Activated naive CD4-positive, alpha-beta T cell treated with anti-CD3 and anti-CD28 coated beads, Interleukin-2, amount 10 ng/mL, durations not matched to agents 7 days and 5 days (primary cell): ENCODE results near the gene GMEB2.

Source experiments
- CTCF ChIA-PET: fragments of 350-600 bp; sonication (Branson Sonifier 250); formaldehyde crosslinking; loops from one replicate; lab custom pipeline; 2021; ENCODE audit warnings: antibody characterized with exemption; lab: Charles Lee
- DNase-seq: peaks from one replicate; pipeline ENCODE4 v3.0.0-alpha.2; 2020
- H3K27ac Mint-ChIP-seq: one replicate; pipeline ENCODE4 v1.8.0; 2021; ENCODE audit warnings: mild to moderate bottlenecking, moderate library complexity, mixed read lengths
- H3K27me3 Mint-ChIP-seq: one replicate; pipeline ENCODE4 v1.8.0; 2021; ENCODE audit warnings: mild to moderate bottlenecking, mixed read lengths
- H3K36me3 Mint-ChIP-seq: one replicate; pipeline ENCODE4 v1.8.0; 2021; ENCODE audit warnings: mixed read lengths
- H3K4me1 Mint-ChIP-seq: one replicate; pipeline ENCODE4 v1.8.0; 2021; ENCODE audit warnings: mixed read lengths
- H3K4me3 Mint-ChIP-seq: one replicate; pipeline ENCODE4 v1.8.0; 2021; ENCODE audit warnings: mild to moderate bottlenecking, moderate library complexity, mixed read lengths
- H3K9me3 Mint-ChIP-seq: one replicate; pipeline ENCODE4 v1.8.0; 2021; ENCODE audit warnings: mixed read lengths

GMEB2 gene

GRCh38 chr20:63556873-63557478 is 69.9 kb downstream of the GMEB2 start:
- Mint-ChIP-seq H3K9me3 (peaks cover 3% of the 10 kb centered on the region), H3K27me3 (peaks cover 57% of the 10 kb centered on the region), H3K4me1 (peaks cover 19% of the 10 kb centered on the region), H3K27ac (no peak overlapping the region), H3K4me3 (no peak overlapping the region), H3K36me3 (peaks cover 8% of the 10 kb centered on the region)
- CTCF ChIA-PET = no interaction called here
- DNase-seq = no peak

DNA sequence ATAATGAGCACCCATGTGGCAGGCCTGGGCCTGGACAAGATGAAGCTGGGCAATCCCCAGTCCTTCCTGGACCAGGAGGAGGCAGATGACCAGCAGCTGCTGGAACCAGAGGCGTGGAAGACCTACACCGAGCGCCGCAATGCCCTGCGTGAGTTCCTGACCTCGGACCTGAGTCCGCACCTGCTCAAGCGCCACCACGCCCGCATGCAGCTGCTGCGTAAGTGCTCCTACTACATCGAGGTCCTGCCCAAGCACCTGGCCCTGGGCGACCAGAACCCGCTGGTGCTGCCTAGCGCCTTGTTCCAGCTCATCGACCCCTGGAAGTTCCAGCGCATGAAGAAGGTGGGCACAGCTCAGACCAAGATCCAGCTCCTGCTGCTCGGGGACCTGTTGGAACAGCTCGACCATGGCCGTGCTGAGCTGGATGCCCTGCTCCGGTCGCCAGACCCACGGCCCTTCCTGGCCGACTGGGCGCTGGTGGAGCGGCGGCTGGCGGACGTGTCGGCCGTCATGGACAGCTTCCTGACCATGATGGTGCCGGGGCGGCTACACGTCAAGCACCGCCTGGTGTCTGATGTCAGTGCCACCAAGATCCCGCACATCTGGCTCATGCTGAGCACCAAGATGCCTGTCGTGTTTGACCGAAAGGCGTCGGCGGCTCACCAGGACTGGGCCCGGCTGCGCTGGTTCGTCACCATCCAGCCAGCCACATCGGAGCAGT is 71.1 kb downstream of the GMEB2 start:
- H3K36me3 Mint-ChIP-seq = peaks cover 8% of the 10 kb centered on the region
- no peak overlapping the region for H3K4me3 Mint-ChIP-seq
- H3K27ac Mint-ChIP-seq = no peak overlapping the region
- H3K9me3 Mint-ChIP-seq = peaks cover 3% of the 10 kb centered on the region
- H3K4me1 Mint-ChIP-seq = peaks cover 22% of the 10 kb centered on the region
- CTCF ChIA-PET = no interaction called here
- no peak for DNase-seq
- H3K27me3 Mint-ChIP-seq = peaks cover 65% of the 10 kb centered on the region

GRCh38 chr20:63554361-63555278 is 72.3 kb downstream of the GMEB2 start:
- H3K27me3 Mint-ChIP-seq = peaks cover 73% of the 10 kb centered on the region
- H3K4me1 Mint-ChIP-seq = peaks cover 22% of the 10 kb centered on the region
- peak overlapping the region; percentile 35 for H3K4me3 Mint-ChIP-seq
- no peaks in the 10 kb centered on the region for H3K9me3 Mint-ChIP-seq
- CTCF ChIA-PET = no interaction called here
- H3K27ac Mint-ChIP-seq = no peak overlapping the region
- no peak for DNase-seq
- H3K36me3 Mint-ChIP-seq = peaks cover 2% of the 10 kb centered on the region

DNA sequence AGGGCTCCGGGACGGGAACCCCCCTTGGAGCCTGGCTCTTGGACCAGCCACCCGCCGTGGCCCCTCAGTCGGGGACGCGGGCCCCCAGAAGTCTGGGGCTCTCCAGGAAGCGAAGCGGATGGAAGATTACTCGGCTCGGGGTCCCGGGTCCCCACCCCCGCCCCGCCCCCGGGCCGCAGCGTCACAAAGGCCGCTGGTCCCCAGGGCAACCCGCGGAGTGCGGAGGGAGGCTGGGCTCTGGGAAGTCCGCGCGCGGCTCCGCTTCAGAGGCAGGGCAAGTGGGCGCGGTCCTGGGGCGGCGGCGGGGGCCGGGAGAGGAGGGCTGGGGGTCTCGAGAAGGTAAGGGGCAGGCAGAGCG is 73.0 kb downstream of the GMEB2 start, which contains the start of gene FNDC11:
FNDC11 (plus strand) TSS at position 227 of the 358 bp plus-strand sequence. CDS start 1,505 bp downstream, outside the sequence.
- CTCF ChIA-PET = no interaction called here
- H3K36me3 Mint-ChIP-seq = no peaks in the 10 kb centered on the region

GRCh38 chr20:63553251-63553932 is 73.5 kb downstream of the GMEB2 start:
- Mint-ChIP-seq H3K27ac (peak overlapping the region; percentile 86), H3K27me3 (peaks cover 86% of the 10 kb centered on the region), H3K9me3 (no peaks in the 10 kb centered on the region), H3K4me3 (peak overlapping the region; percentile 59), H3K36me3 (no peaks in the 10 kb centered on the region), H3K4me1 (peaks cover 21% of the 10 kb centered on the region)
- peak; percentile 88 for DNase-seq
- CTCF ChIA-PET = no interaction called here

More for the DNA sequence above, 73.0 kb downstream of the GMEB2 start, which contains the start of gene FNDC11:
- peak within 1 kb of the TSS; percentile 59 for H3K4me3 Mint-ChIP-seq
- peaks cover 80% of the 10 kb centered on the region for H3K27me3 Mint-ChIP-seq
- peaks cover 21% of the 10 kb centered on the region for H3K4me1 Mint-ChIP-seq
- peak within 1 kb of the TSS; percentile 86 for H3K27ac Mint-ChIP-seq
- peak; percentile 63 for DNase-seq
- no peaks in the 10 kb centered on the region for H3K9me3 Mint-ChIP-seq

GRCh38 chr20:63552481-63553249 is 74.2 kb downstream of the GMEB2 start:
- H3K9me3 Mint-ChIP-seq = no peaks in the 10 kb centered on the region
- DNase-seq = peak; percentile 75
- H3K4me3 Mint-ChIP-seq = peak overlapping the region; percentile 59
- CTCF ChIA-PET = no interaction called here
- H3K27me3 Mint-ChIP-seq = peaks cover 92% of the 10 kb centered on the region
- H3K4me1 Mint-ChIP-seq = peaks cover 21% of the 10 kb centered on the region
- H3K36me3 Mint-ChIP-seq = no peaks in the 10 kb centered on the region
- H3K27ac Mint-ChIP-seq = peak overlapping the region; percentile 86

- CTCF ChIA-PET = interaction anchor here (1.0 kb wide), 1 partner anchor 22 kb away, joined by 3 read pairs; the partner anchor contains the start of gene HELZ2
- peaks cover 21% of the 10 kb centered on the region for H3K4me1 Mint-ChIP-seq
- H3K9me3 Mint-ChIP-seq = no peaks in the 10 kb centered on the region
- no peaks in the 10 kb centered on the region for H3K36me3 Mint-ChIP-seq
- no peak for DNase-seq
- H3K4me3 Mint-ChIP-seq = no peak overlapping the region
- H3K27me3 Mint-ChIP-seq = peaks cover 94% of the 10 kb centered on the region
- H3K27ac Mint-ChIP-seq = no peak overlapping the region
Observed at GRCh38 chr20:63551068-63551467, 75.8 kb downstream of the GMEB2 start.

DNA sequence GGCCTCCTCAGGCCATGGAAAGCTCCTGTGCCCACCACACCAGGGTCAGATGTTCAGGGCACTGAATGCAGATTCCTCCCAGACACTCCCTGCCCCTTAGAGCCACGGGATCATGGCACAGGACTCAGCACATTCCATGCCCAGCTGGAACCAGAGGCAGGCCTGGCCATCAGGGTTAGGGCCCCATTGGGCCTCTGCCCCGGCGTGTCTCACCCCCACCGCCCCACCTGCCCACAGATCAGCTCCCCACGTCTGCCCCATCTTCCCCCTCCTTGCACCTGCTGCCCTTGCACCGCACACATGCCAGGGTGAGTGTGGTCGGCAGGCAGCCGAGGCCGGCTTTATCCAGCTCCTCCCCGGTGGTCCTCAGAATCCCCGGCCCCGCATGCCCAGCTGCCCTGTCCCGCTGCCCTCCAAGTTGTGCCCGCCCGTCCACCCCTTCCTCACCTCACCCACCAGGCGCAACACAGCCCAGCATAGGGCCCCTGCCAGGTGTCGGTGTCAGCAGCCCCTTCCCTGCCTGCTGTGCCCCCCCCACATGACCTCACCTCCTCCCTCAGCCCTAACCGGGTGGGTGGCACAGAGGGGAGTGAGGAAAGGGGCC is 77.1 kb downstream of the GMEB2 start:
- no peak overlapping the region for H3K27ac Mint-ChIP-seq
- CTCF ChIA-PET = interaction anchor here (1.0 kb wide), 1 partner anchor 24 kb away, joined by 3 read pairs; the partner anchor contains the start of gene HELZ2
- H3K4me3 Mint-ChIP-seq = no peak overlapping the region
- DNase-seq = no peak
- H3K4me1 Mint-ChIP-seq = peaks cover 21% of the 10 kb centered on the region
- H3K9me3 Mint-ChIP-seq = no peaks in the 10 kb centered on the region
- peaks cover 92% of the 10 kb centered on the region for H3K27me3 Mint-ChIP-seq
- no peaks in the 10 kb centered on the region for H3K36me3 Mint-ChIP-seq

GRCh38 chr20:63549019-63549418 is 77.9 kb downstream of the GMEB2 start:
- Mint-ChIP-seq H3K9me3 (no peaks in the 10 kb centered on the region), H3K4me1 (peaks cover 16% of the 10 kb centered on the region), H3K36me3 (no peaks in the 10 kb centered on the region)

GRCh38 chr20:63548542-63548941 is 78.4 kb downstream of the GMEB2 start:
- H3K4me3 Mint-ChIP-seq = no peak overlapping the region
- peaks cover 85% of the 10 kb centered on the region for H3K27me3 Mint-ChIP-seq
- CTCF ChIA-PET = no interaction called here
- no peaks in the 10 kb centered on the region for H3K9me3 Mint-ChIP-seq
- H3K27ac Mint-ChIP-seq = no peak overlapping the region
- peaks cover 16% of the 10 kb centered on the region for H3K4me1 Mint-ChIP-seq
- DNase-seq = no peak
- H3K36me3 Mint-ChIP-seq = no peaks in the 10 kb centered on the region

More at GRCh38 chr20:63549019-63549418, 77.9 kb downstream of the GMEB2 start:
- Mint-ChIP-seq H3K4me3 (no peak overlapping the region), H3K27ac (no peak overlapping the region), H3K27me3 (peaks cover 90% of the 10 kb centered on the region)
- DNase-seq = no peak
- CTCF ChIA-PET = no interaction called here

DNA sequence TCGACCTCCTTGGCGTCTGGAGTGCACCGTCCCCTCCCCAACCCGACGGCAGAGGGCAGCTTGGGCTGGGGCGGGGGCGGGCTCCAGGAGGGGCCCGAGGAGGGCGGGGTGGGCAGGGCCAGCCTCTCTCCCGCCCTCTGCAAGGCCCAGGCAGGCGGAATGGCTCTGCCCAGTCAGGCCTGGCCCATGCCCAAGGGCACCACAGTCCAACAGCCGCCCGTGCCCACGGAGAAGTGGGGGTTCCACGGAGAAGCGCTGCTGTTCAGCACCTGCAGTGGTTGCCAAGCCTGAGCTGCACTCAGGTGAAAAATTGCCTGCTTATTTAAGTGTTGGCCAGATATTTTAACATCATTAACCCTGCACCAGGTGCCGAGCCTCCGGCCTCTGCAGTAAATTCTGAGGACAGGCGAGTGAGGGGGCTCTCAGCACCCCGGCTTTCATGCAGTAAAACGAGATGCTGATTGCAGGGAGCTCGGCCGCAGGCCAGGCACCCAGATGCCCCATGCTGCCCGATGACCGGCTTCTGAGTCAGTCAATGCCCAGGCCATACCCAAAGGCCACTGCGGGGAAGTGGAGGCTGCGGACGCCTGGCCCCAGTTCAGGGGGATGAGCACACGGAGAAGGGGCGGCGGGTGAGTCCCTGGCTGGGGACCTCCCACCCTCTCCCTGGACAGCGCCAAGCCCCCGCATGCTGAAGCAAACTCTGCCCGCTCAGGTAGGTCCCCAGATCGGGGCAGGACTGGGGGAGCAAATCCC is 79.0 kb downstream of the GMEB2 start, which contains the start of gene SRMS:
SRMS (minus strand) TSS at position 25 of the 756 bp plus-strand sequence. CDS start 286 bp downstream, outside the sequence.
- Mint-ChIP-seq H3K4me1 (peaks cover 13% of the 10 kb centered on the region), H3K36me3 (no peaks in the 10 kb centered on the region), H3K9me3 (no peaks in the 10 kb centered on the region), H3K27me3 (peaks cover 79% of the 10 kb centered on the region), H3K4me3 (no peak within 1 kb of the TSS), H3K27ac (no peak within 1 kb of the TSS)
- no peak for DNase-seq
- CTCF ChIA-PET = no interaction called here
